GM21576 (cell line): Measurements from ENCODE around the gene RBPJ.

Source experiments
- ATAC-seq: cut with Tn5 transposase; IDR thresholded peaks from one replicate; pipeline ENCODE4 v1.9.1; 2021; ENCODE audit warnings: mild to moderate bottlenecking, moderate library complexity; ENCODE audit not compliant: unreplicated experiment

RBPJ gene

DNA sequence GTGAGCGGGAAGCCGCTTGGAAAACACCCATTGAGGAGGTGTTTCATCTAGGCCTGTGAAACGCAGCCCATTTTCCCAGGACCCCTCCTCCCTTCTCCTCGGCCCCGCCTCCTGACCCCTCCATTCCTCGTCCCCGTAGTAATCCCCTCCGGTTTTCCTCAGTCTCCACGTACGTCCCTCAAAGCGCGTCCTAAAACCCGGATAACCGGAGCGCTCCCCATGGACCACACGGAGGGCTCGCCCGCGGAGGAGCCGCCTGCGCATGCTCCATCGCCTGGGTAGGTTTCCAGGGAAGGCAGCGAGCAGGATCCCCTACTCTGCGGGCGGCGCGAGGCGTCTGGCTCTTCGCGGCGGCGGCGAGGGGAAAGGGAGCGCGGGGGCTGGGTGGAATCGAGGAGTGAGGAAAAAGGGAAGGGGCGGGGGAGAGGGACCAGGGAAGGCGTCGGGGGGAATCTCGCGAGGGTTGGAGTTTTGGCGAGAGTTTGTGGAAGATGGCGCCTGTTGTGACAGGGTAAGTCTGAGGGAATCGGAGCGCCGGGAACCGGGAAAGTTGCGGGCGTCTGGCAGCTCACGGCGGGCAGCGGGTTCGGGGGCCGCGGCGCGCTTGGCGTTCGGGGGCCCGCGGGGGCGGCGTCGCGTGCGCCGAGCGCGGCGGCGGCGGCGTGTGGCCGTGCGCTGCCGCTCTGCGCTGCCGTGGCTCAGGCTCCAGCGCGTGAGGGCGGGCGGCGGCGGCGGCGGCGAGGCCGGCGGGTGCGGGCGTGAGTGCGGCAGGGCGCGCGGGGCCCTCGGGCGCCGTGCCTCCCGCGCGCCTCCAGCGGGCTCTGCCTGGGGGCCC is at the start of gene RBPJ:
TSS of gene RBPJ (plus strand) at position 477 of the 835 bp plus-strand sequence. CDS start at position 492, 15 bp downstream.
- peak; percentile 20 for ATAC-seq

DNA sequence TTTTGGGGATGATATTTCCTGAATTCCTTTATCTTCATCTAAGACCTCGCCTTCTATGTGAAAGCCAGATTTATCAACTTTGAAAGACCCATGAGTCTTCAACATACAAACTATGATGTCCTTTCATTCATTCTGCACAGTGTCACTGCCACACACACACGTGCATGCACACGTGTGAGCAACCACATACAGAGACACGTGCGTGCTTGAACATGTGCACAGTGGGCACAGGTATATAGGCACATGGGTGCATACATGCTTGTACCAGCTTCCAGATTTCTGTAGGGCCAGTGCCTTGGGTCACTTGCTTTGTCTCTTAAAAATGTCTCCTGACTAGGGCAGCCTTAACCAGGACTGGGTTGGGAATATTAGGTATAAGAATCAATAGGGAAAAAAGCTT is 49.1 kb upstream of the RBPJ start:
- ATAC-seq = no peak

DNA sequence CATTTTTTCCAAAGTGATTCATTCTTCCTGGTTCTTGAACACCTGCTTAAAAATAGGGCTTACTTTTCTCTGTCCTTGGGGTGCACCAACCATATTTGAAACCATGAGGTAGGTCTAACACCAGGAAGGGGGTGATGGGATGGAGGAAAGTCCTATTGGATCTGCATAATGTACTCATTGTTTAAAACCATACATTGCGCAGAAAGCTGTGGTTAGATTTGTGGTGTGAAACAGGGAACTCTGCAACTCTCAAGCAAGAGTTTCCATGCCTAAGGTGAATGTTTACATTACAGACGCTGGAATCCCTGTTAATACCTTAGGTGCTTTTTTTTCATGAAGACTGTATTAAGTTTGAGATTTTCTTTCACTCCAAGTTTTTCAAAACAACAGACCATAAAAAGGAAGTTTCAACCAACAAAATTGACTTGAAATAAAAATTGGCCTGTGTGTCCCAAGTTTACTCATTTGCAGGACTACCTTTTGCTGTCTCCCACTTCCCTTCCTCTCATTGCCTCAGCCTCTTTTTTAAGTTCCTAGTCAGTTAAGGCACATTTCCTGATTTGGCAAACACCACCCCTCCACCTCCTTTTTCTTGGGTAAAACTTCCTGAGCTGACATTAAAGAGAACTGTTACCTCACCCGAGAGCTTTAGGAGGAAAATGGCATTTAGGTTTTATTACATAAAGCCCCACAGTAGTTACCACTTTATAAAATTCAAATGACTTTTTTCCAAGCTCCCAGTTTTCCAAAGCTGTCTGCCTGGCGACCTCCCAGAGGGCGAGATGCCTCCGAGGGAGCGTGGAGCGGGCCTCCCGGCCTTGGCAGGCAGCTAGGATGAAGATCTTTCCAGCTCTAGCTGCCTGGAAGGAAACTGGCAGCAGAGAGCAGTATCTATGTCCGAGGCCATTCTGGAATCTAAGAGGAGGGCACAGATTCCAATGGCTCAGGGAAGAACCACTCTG is 47.9 kb upstream of the RBPJ start:
- no peak for ATAC-seq

GRCh38 chr4:26273616-26273980 is 47.2 kb upstream of the RBPJ start:
- ATAC-seq = no peak

GRCh38 chr4:26275281-26275680 is 45.5 kb upstream of the RBPJ start:
- no peak for ATAC-seq

DNA sequence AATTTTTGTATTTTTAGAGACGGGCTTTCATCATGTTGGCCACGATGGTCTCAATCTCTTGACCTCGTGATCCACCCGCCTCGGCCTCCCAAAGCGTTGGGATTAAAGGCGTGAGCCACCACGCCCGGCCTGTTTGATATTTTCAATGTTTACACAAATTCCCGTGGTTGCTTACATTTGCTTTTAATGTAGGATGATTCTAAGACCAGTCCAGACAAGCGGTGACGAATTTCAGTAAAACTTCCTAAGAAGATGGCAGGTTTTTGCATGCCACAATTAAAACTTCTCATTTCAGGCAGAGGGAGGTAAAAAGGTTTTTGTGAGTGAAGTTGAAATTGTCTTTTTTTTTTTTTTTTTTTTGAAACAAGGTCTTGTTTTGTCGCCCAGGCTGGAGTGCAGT is 41.4 kb upstream of the RBPJ start:
- ATAC-seq = no peak

GRCh38 chr4:26281881-26282280 is 38.9 kb upstream of the RBPJ start:
- no peak for ATAC-seq

DNA sequence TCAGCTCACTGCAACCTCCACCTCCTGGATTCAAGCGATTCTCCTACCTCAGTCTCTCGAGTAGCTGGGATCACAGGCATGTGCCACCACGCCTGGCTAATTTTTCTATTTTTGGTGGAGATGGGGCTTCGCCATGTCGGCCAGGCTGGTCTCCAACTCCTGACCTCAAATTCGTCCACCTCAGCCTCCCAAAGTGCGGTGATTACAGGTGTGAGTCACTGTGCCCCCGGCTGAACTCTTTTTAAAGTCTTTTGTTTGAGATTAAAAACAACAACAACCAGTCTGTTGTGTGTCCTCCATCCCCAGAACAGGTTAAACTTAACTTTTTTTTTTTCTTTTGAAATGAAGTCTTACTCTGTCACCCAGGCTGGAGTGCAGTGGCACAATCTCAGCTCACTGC is 36.3 kb upstream of the RBPJ start:
- ATAC-seq = no peak

DNA sequence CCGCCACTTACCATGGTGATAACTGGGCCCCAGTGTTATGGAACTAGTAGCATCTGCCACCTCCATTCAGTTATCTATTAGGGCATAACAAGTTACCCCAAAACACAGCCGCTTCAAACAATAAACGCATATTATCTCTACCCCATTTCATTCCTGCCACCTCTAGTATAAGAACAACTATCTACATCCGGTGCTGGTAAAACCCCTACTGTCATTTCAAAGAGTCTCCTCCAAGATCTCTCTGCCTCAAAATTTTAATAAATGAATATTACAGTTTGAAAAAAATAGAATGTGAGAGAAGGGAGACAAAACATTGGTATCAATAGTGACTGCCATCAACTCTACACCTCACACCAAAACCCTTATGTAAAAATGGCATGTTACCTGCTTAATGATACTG is 35.5 kb upstream of the RBPJ start:
- no peak for ATAC-seq

DNA sequence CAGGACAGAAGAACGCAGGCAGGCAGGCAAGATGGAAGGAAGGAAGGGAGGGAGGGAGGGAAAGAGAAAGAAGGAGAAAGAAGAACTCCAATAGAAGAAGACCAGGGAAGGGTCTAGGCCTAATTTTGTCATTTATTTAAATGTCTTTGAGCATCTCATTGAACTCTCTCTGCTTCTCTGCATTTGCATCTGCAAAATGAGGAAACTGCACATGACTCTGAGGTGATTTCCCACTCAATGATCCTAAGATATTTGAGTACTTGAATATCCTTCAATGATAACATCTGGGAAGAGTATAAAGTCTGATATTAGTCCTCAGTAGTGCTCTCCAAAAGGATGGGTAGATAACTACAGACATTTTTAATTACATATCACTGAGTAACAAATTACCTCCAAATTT is 33.1 kb upstream of the RBPJ start:
- no peak for ATAC-seq

DNA sequence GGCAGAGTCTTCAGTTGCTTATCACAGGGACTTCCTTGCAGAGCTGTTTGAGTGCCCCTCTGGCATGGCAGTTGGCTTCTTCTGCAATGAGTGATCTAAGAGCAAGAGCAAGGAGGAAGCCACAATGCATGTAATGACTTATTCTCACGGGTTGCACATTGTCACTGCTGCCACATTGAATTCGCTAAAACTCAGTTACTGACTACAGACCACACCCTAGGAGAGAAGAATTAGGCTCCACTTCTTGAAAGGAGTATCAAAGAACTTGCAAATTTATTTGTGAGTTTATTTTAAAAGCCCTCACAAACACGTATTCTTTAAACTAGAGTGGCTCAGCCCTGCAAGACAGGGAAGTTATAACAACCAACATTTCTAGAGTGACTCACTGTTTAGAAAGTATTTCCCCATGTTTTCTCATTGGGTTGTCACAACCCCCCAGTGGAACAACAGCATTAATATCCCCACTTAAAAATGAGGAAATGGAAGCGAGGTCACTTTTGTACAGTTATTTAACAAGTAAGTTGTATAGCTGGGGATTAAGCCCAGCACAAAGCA is 32.4 kb upstream of the RBPJ start:
- ATAC-seq = peak; percentile 89

- ATAC-seq = no peak
Measured at GRCh38 chr4:26289401-26289800, 31.4 kb upstream of the RBPJ start.

GRCh38 chr4:26290321-26290720 is 30.5 kb upstream of the RBPJ start:
- no peak for ATAC-seq

GRCh38 chr4:26294904-26295303 is 25.9 kb upstream of the RBPJ start:
- no peak for ATAC-seq

- no peak for ATAC-seq
Measured at GRCh38 chr4:26296021-26296420, 24.8 kb upstream of the RBPJ start.

GRCh38 chr4:26296514-26296913 is 24.3 kb upstream of the RBPJ start:
- ATAC-seq = no peak

DNA sequence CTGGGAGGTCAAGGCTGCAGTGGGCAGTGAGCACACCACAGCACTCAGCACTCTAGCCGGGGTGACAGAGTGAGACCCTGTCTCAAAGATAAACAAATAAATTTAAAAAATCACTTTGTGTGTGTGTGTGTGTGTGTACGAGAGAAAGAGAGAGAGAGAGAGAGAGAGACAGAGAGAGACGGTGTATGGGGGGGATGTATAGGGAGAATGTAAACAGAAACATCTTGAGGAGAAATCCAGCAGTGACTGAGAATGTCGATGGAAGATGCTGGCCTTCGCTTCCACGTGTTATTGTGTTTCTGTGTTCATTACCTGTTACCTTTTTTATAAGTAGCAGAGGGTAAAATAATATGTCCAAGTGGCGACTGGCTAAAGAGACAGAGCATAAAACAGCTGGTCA is 23.6 kb upstream of the RBPJ start:
- no peak for ATAC-seq

GRCh38 chr4:26298198-26298947 is 22.4 kb upstream of the RBPJ start:
- ATAC-seq = no peak

DNA sequence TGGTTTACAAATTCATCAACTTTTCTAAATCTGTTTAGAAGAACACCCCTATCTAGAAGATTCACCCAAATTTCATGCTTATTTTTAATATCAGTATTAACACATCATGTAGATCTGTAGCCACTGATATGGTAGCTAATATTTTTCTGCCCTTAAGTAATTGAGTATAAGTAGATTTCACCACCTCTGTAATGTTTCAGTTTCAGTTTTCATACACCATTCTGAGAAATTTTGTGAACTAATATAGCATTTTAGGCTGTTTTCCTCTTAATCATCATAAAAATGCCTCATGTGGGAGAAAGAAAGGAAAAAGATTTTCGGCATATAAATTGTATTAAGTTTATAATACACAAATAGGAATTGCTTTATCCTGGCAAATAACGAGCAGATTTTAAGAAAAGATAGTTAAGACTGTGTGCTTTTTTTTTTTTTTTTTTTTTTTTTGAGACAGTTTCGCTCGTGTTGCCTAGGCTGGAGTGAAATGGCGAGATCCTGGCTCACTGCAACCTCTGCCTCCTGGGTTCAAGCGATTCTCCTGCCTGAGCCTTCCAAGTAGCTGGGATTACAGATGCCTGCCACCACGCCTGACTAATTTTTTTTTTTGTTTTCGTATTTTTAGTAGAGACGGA is 21.4 kb upstream of the RBPJ start:
- peak; percentile 78 for ATAC-seq
